Measurements from ENCODE around the gene IRS2.

DNA sequence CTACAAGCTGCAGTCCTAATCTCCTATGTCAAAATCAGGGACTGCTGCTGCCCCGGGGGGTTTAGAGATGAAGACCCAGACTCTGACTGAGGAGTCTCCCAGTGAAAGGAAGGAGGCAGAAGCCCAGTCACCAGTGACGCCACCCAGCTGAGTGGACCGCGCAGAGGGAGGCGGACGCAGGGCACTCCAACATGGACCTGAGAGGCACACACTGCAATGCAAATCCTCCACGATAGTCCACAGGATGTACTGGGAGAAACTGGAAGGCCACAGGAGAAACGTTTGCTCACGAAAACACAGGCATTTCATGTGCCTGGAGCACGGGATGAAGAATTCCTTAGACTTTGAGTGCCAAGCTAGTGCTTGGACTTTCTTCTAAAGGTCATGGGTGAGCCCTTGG lies 58.3 kb downstream of the IRS2 start:
- TF ChIP-seq, protein P1, sequence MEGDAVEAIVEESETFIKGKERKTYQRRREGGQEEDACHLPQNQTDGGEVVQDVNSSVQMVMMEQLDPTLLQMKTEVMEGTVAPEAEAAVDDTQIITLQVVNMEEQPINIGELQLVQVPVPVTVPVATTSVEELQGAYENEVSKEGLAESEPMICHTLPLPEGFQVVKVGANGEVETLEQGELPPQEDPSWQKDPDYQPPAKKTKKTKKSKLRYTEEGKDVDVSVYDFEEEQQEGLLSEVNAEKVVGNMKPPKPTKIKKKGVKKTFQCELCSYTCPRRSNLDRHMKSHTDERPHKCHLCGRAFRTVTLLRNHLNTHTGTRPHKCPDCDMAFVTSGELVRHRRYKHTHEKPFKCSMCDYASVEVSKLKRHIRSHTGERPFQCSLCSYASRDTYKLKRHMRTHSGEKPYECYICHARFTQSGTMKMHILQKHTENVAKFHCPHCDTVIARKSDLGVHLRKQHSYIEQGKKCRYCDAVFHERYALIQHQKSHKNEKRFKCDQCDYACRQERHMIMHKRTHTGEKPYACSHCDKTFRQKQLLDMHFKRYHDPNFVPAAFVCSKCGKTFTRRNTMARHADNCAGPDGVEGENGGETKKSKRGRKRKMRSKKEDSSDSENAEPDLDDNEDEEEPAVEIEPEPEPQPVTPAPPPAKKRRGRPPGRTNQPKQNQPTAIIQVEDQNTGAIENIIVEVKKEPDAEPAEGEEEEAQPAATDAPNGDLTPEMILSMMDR (IDR thresholded peaks at IDR 0.05), result no peak
- TF ChIP-seq POLR2A (IDR thresholded peaks at IDR 0.05), result no peak
